Tibial artery (tissue), 4 donors: ENCODE data around the gene DTWD1.

Source experiments
- DNase-seq, 2 donors: peaks; one replicate each; pipeline ENCODE4 v3.0.0-alpha.2; 2019
- H3K27ac ChIP-seq, 2 donors: fragments of 200-600 bp; sonication (generic) in 1 of 2; 1 replicate in 1 of 2; 2 replicates in 1 of 2; pipeline ENCODE4 v1.5.1; 2018 to 2019; ENCODE audit warnings: mild to moderate bottlenecking in 1 of 2
- H3K27me3 ChIP-seq, 2 donors: fragments of 200-600 bp; sonication (generic) in 1 of 2; one replicate each; pipeline versions ENCODE4 v1.5.1 to v1.6.0; 2016 to 2019
- H3K36me3 ChIP-seq, 3 donors: fragments of 200-600 bp; sonication (generic) in 2 of 3; one replicate each; pipeline ENCODE4 v1.5.1; 2016 to 2019; ENCODE audit warnings: mild to moderate bottlenecking in 2 of 3
- H3K4me1 ChIP-seq, 4 donors: fragments of 200-600 bp; sonication (generic) in 2 of 4; 1 replicate in 3 of 4; 2 replicates in 1 of 4; pipeline ENCODE4 v1.5.1; 2016 to 2019
- H3K4me3 ChIP-seq, 2 donors: fragments of 200-600 bp; sonication (generic) in 1 of 2; 1 replicate in 1 of 2; 2 replicates in 1 of 2; pipeline ENCODE4 v1.5.1; 2018 to 2019; ENCODE audit warnings: mild to moderate bottlenecking in 2 of 2
- H3K9me3 ChIP-seq, 3 donors: fragments of 200-600 bp; sonication (generic) in 1 of 3; one replicate each; pipeline ENCODE4 v1.5.1; 2016 to 2019
- intact Hi-C: fragments of 100-400 bp; cut with DNase I; formaldehyde crosslinking; loops from one replicate; pipeline ENCODE4 v1.15.0; 2023; ENCODE audit warnings: low total_unique reads
- TF ChIP-seq, protein P1 (sequence below), 2 experiments: fragments of 200-600 bp in 1 of 2; fragments of 450-650 bp in 1 of 2; IDR thresholded peaks; one replicate each; pipeline ENCODE4 v1.5.1; 2017 to 2019; ENCODE audit warnings: antibody characterized with exemption in 2 of 2, mild to moderate bottlenecking in 1 of 2, moderate library complexity in 1 of 2

Gene DTWD1

DNA sequence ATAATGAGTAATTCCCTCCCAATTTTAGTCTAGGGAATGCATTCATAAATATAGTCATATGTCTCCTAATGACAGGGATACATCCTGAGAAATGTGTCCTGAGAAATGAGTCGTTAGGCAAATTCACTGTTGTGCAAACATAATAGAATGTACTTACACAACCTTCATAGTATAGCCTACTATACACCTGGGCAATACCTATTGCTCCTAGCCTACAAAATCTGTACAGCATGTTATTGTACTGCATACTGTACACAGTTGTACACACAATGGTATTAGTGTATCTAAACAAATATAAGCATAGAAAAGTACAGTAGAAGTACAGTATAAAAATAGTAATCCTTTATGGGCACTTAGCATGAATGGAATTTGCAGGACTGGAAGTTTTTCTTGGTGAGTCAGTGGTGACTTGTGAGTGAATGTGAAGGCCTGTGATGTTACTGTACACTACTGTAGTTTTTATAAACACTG, 6.6 kb downstream of the DTWD1 start:
- TF ChIP-seq, protein P1, sequence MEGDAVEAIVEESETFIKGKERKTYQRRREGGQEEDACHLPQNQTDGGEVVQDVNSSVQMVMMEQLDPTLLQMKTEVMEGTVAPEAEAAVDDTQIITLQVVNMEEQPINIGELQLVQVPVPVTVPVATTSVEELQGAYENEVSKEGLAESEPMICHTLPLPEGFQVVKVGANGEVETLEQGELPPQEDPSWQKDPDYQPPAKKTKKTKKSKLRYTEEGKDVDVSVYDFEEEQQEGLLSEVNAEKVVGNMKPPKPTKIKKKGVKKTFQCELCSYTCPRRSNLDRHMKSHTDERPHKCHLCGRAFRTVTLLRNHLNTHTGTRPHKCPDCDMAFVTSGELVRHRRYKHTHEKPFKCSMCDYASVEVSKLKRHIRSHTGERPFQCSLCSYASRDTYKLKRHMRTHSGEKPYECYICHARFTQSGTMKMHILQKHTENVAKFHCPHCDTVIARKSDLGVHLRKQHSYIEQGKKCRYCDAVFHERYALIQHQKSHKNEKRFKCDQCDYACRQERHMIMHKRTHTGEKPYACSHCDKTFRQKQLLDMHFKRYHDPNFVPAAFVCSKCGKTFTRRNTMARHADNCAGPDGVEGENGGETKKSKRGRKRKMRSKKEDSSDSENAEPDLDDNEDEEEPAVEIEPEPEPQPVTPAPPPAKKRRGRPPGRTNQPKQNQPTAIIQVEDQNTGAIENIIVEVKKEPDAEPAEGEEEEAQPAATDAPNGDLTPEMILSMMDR (IDR thresholded peaks at IDR 0.05), result no peak
- no peak overlapping the region for H3K4me3 ChIP-seq
- peaks cover 27 to 28% (median 27%) of the 10 kb centered on the region in 3 donors for H3K36me3 ChIP-seq

DNA sequence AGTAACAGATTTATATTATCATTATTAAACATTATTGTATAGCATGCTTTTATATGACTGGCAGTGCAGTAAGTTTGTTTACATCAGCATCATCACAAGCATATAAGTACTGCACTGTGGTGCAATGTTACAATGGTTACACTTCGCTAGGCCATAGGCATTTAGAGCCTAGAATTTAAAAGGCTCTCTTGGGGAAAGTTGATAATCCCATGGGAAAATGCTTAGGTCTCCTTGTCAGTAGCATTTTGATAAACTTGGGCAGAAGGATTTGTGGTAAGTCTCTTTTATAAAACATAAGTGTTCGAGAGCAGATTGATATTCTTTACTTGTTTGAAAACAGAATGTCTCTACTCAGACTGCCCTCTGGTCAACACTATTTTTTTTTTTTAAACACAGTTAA, 7.5 kb downstream of the DTWD1 start:
- no peak for DNase-seq
- intact Hi-C loops, result no loop called here
- Histone ChIP-seq H3K4me1 (peaks cover 0 to 10% (median 2%) of the 10 kb centered on the region in 4 donors), H3K27ac (no peak overlapping the region), H3K27me3 (no peaks in the 10 kb centered on the region), H3K4me3 (no peak overlapping the region), H3K36me3 (peaks cover 27 to 32% (median 27%) of the 10 kb centered on the region in 3 donors), H3K9me3 (peaks cover 0 to 14% (median 0%) of the 10 kb centered on the region in 3 donors)
- TF ChIP-seq, protein P1 (IDR thresholded peaks at IDR 0.05), result no peak

More for the DNA sequence above, 6.6 kb downstream of the DTWD1 start:
- intact Hi-C loops, result no loop called here
- Histone ChIP-seq H3K9me3 (peaks cover 0 to 14% (median 0%) of the 10 kb centered on the region in 3 donors), H3K4me1 (peaks cover 0 to 19% (median 6%) of the 10 kb centered on the region in 4 donors), H3K27me3 (no peaks in the 10 kb centered on the region), H3K27ac (no peak overlapping the region)
- no peak for DNase-seq

DNA sequence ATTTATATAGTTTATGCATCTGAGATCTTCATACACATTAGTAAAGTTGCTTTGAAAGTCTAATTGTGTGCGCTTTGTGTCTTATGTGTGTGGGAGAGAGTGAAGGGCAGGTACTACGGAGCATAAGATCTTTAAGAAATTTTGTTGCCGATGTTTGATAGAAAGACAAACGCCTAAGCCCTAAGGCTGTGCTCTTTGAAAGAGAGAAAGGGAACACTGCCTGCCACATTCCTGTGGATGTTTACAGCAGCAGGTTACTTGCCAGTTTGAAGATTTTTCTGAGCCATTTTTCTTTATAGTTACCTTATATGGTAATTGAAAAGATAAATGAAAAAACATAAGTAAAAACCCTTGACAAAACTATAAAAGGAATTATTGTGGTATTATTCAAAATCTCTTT, 17.0 kb downstream of the DTWD1 start:
- H3K36me3 ChIP-seq, result peaks cover 15 to 38% (median 18%) of the 10 kb centered on the region in 3 donors
- no peak overlapping the region for H3K4me3 ChIP-seq
- TF ChIP-seq, protein P1 (IDR thresholded peaks at IDR 0.05), result no peak
- peak overlapping the region in 1 of 2 donors; percentile 17 for H3K27ac ChIP-seq
- H3K9me3 ChIP-seq, result no peaks in the 10 kb centered on the region
- peaks cover 0 to 9% (median 0%) of the 10 kb centered on the region in 4 donors for H3K4me1 ChIP-seq
- DNase-seq, result no peak
- intact Hi-C loops, result no loop called here
- no peaks in the 10 kb centered on the region for H3K27me3 ChIP-seq

DNA sequence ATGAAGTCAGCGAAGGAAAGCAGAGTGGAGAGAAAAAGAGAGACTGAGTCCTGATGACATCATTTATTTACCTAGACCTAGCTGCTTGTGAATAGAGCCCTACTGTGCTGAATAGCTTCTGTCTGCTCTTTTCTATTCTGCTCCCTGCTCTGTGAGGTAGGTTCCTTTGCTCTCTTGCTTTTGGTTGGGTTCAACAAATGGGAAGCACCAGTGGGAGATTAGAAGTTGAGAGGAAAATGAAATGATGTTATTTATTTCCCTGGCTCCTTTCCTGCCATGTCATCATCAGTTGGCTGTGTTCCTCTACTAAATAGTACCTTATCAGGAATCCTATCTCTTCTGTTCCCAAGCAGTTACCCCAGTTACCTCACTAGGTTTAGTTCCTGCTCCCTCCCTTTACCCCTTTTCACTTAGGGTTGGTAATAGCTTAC, 23.5 kb downstream of the DTWD1 start:
- TF ChIP-seq, protein P1 (IDR thresholded peaks at IDR 0.05), result no peak
- no peak overlapping the region for H3K4me3 ChIP-seq
- DNase-seq, result no peak
- intact Hi-C loops, result loop anchor here (10.0 kb wide), 1 partner anchor 70 kb away; no protein-coding TSS in a partner anchor
- H3K4me1 ChIP-seq, result peaks cover 0 to 29% (median 19%) of the 10 kb centered on the region in 4 donors
- H3K36me3 ChIP-seq, result peaks cover 0 to 1% (median 0%) of the 10 kb centered on the region in 3 donors
- no peaks in the 10 kb centered on the region for H3K9me3 ChIP-seq
- peak overlapping the region; percentile 57 for H3K27ac ChIP-seq
- H3K27me3 ChIP-seq, result no peaks in the 10 kb centered on the region

DNA sequence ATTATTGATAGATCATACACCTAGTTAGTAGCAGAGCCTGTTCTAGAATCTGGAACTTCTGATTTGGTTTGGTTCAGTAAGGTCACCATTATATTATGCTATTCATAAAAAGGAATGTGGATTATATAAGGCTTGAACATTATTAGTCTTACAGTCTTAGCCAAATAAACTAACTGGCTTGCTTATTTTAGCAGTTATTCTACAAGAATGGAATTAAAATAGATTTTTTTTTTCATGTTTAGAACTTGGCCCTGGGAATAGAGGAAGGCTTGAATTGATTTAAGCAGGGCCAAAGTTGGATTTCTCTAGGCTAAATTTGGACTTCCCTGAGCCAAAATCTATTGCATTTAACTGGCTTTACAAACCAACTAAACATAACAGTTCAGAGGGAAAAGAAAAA, 24.4 kb downstream of the DTWD1 start:
- Histone ChIP-seq H3K4me3 (no peak overlapping the region), H3K27ac (peak overlapping the region; percentile 57), H3K36me3 (no peaks in the 10 kb centered on the region), H3K9me3 (no peaks in the 10 kb centered on the region), H3K4me1 (peaks cover 0 to 29% (median 19%) of the 10 kb centered on the region in 4 donors), H3K27me3 (no peaks in the 10 kb centered on the region)
- TF ChIP-seq, protein P1 (IDR thresholded peaks at IDR 0.05), result no peak
- no peak for DNase-seq
- intact Hi-C loops, result loop anchor here (10.0 kb wide), 1 partner anchor 70 kb away; no protein-coding TSS in a partner anchor
